Measurements from ENCODE around the gene LASP1.

LASP1 gene

GRCh38 chr17:38868817-38869525, 887 bp upstream of the LASP1 start:
- Histone ChIP-seq H3K27me3 (peaks cover 5% of the 10 kb centered on the region), H3K27ac (peak overlapping the region; percentile 99), H3K4me3 (ENCODE audit: low read depth in 1 of 2, low read length in 1 of 2) (peak overlapping the region; percentile 80 to 99), H3K4me1 (ENCODE audit: control insufficient read depth in 1 of 2, insufficient read depth in 1 of 2, low read depth in 1 of 2, low read length in 1 of 2) (peaks cover 50 to 51% of the 10 kb centered on the region in 2 experiments), H3K9me3 (no peaks in the 10 kb centered on the region), H3K36me3 (peaks cover 10% of the 10 kb centered on the region)
- TF ChIP-seq CTCF (IDR thresholded peaks at IDR 0.05): no peak

GRCh38 chr17:38870259-38871165, 654 bp downstream of the LASP1 start:
- TF ChIP-seq CTCF (IDR thresholded peaks at IDR 0.05): peak; percentile 9
- H3K27me3 ChIP-seq: no peaks in the 10 kb centered on the region

GRCh38 chr17:38871247-38872015, 1.6 kb downstream of the LASP1 start:
- Histone ChIP-seq H3K27me3 (no peaks in the 10 kb centered on the region), H3K4me1 (ENCODE audit: control insufficient read depth in 1 of 2, insufficient read depth in 1 of 2, low read depth in 1 of 2, low read length in 1 of 2) (peaks cover 70 to 71% of the 10 kb centered on the region in 2 experiments), H3K9me3 (no peaks in the 10 kb centered on the region), H3K4me3 (ENCODE audit: low read depth in 1 of 2, low read length in 1 of 2) (peak overlapping the region; percentile 80 to 99), H3K36me3 (peaks cover 11% of the 10 kb centered on the region), H3K27ac (peak overlapping the region; percentile 99)
- peak; percentile 16 for TF ChIP-seq CTCF (IDR thresholded peaks at IDR 0.05)

More at GRCh38 chr17:38870259-38871165, 654 bp downstream of the LASP1 start:
- Histone ChIP-seq H3K36me3 (peaks cover 11% of the 10 kb centered on the region), H3K4me1 (ENCODE audit: control insufficient read depth in 1 of 2, insufficient read depth in 1 of 2, low read depth in 1 of 2, low read length in 1 of 2) (peaks cover 65 to 67% of the 10 kb centered on the region in 2 experiments), H3K9me3 (no peaks in the 10 kb centered on the region), H3K27ac (peak overlapping the region; percentile 99), H3K4me3 (ENCODE audit: low read depth in 1 of 2, low read length in 1 of 2) (peak overlapping the region; percentile 80 to 99)

- peaks cover 14% of the 10 kb centered on the region for H3K36me3 ChIP-seq
- H3K4me1 ChIP-seq (ENCODE audit: control insufficient read depth in 1 of 2, insufficient read depth in 1 of 2, low read depth in 1 of 2, low read length in 1 of 2): peaks cover 75 to 76% of the 10 kb centered on the region in 2 experiments
- no peak for TF ChIP-seq CTCF (IDR thresholded peaks at IDR 0.05)
- peak overlapping the region; percentile 99 for H3K27ac ChIP-seq
- no peaks in the 10 kb centered on the region for H3K9me3 ChIP-seq
- H3K4me3 ChIP-seq (ENCODE audit: low read depth in 1 of 2, low read length in 1 of 2): peak overlapping the region; percentile 80 to 99
- H3K27me3 ChIP-seq: no peaks in the 10 kb centered on the region
Observed at GRCh38 chr17:38872027-38872511, 2.2 kb downstream of the LASP1 start.

Measured in neutrophil (primary cell).